Gastrocnemius medialis (tissue), 4 donors: ENCODE results near the gene POLR3GL.

Experiments
- POLR2A ChIP-seq, 2 donors: fragments of 450-650 bp; IDR thresholded peaks; one replicate each; pipeline ENCODE4 v1.6.1; 2017; ENCODE audit warnings: antibody characterized with exemption in 2 of 2, mild to moderate bottlenecking in 2 of 2, moderate library complexity in 2 of 2
- TF ChIP-seq, protein P1 (sequence below), 5 experiments: fragments of 450-650 bp in 3 of 5; fragments of 200-600 bp in 2 of 5; sonication (generic) in 2 of 5; IDR thresholded peaks in 4 of 5; conservative IDR thresholded peaks in 1 of 5; 1 replicate in 4 of 5; 2 replicates in 1 of 5; pipeline ENCODE4 v1.5.1; 2016 to 2019; ENCODE audit warnings: antibody characterized with exemption in 5 of 5, mild to moderate bottlenecking in 3 of 5, moderate library complexity in 3 of 5

DNA sequence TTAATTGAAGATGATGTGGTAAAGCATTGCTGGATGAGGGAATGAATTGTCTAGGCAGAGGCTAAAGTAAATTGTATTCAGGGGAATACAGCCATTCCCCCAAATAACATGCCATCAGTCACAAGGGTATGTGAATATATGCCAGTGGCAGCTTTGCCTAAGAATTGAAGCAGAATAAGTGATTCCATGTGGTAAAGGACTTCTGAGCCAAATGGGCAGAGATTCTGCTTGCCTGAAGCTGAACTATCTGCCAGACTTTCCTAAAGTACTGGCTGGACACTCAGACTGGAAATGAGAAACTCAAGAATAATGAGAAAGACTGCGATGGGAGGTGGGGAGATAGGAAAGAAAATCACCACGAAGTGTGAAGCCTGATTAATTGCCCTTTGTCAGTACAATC is 9.1 kb upstream of the POLR3GL start:
- TF ChIP-seq, protein P1, sequence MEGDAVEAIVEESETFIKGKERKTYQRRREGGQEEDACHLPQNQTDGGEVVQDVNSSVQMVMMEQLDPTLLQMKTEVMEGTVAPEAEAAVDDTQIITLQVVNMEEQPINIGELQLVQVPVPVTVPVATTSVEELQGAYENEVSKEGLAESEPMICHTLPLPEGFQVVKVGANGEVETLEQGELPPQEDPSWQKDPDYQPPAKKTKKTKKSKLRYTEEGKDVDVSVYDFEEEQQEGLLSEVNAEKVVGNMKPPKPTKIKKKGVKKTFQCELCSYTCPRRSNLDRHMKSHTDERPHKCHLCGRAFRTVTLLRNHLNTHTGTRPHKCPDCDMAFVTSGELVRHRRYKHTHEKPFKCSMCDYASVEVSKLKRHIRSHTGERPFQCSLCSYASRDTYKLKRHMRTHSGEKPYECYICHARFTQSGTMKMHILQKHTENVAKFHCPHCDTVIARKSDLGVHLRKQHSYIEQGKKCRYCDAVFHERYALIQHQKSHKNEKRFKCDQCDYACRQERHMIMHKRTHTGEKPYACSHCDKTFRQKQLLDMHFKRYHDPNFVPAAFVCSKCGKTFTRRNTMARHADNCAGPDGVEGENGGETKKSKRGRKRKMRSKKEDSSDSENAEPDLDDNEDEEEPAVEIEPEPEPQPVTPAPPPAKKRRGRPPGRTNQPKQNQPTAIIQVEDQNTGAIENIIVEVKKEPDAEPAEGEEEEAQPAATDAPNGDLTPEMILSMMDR (IDR thresholded peaks at IDR 0.05 in 4 of 5, conservative IDR thresholded peaks at IDR 0.05 in 1 of 5), result no peak
- no peak for TF ChIP-seq POLR2A (IDR thresholded peaks at IDR 0.05)
